Spinal cord (tissue), 10 donors: ENCODE results near the gene EIF2D. TPM values are rescaled to one million over a fixed set of nuclear protein-coding genes. Genes with fewer than 3 reads are reported as not detected.

ENCODE experiments used
- DNase-seq, 6 donors: peaks; one replicate each; pipeline versions ENCODE4 v3.0.0 to v3.0.0-alpha.2; 2013 to 2015; ENCODE audit warnings: low spot score in 6 of 6, low read depth in 4 of 6
- H3K27ac ChIP-seq: one replicate; pipeline ENCODE4 v1.5.1; 2013; ENCODE audit warnings: low read depth, low read length, control low read depth
- H3K27me3 ChIP-seq: one replicate; pipeline ENCODE4 v1.6.1; 2013; ENCODE audit warnings: low read length; ENCODE audit not compliant: control insufficient read depth, insufficient read depth
- H3K36me3 ChIP-seq: one replicate; pipeline ENCODE4 v1.6.1; 2013; ENCODE audit warnings: low read length; ENCODE audit not compliant: control insufficient read depth, insufficient read depth
- H3K4me1 ChIP-seq: one replicate; pipeline ENCODE4 v1.6.1; 2013; ENCODE audit warnings: low read length; ENCODE audit not compliant: control insufficient read depth, insufficient read depth
- H3K4me3 ChIP-seq: one replicate; pipeline ENCODE4 v1.5.1; 2013; ENCODE audit warnings: low read depth, low read length, control low read depth
- H3K9me3 ChIP-seq: one replicate; pipeline ENCODE4 v1.6.1; 2013; ENCODE audit warnings: low read length; ENCODE audit not compliant: control insufficient read depth, insufficient read depth
- WGBS: methylation state at CpG from one replicate; pipeline ENCODE4 v1.1.5; 2013; ENCODE audit warnings: missing lambda C conversion rate; ENCODE audit not compliant: insufficient coverage; 5-methylcytosine and 5-hydroxymethylcytosine counted together
- polyA plus RNA-seq, 2 donors: library from polyadenylated mRNA; unstranded; fragments of 120-200 nt; gene quantifications; one replicate each; pipeline ENCODE4 v1.2.1, GENCODE V29; 2013; ENCODE audit not compliant: insufficient read length in 2 of 2
- total RNA-seq, 2 donors: library from RNA; depleted of rRNA in 1 of 2; stranded (reverse); fragments of 120-200 nt in 1 of 2; fragments of >200 nt in 1 of 2; gene quantifications; one replicate each; pipeline versions ENCODE4 v1.2.3 to v1.2.4, GENCODE V29; 2013 to 2014
- donor health status: healthy.

Gene EIF2D
- total and polyA plus RNA-seq, 4 donors, result 24.6 to 58.0 (median 36.2) TPM

DNA sequence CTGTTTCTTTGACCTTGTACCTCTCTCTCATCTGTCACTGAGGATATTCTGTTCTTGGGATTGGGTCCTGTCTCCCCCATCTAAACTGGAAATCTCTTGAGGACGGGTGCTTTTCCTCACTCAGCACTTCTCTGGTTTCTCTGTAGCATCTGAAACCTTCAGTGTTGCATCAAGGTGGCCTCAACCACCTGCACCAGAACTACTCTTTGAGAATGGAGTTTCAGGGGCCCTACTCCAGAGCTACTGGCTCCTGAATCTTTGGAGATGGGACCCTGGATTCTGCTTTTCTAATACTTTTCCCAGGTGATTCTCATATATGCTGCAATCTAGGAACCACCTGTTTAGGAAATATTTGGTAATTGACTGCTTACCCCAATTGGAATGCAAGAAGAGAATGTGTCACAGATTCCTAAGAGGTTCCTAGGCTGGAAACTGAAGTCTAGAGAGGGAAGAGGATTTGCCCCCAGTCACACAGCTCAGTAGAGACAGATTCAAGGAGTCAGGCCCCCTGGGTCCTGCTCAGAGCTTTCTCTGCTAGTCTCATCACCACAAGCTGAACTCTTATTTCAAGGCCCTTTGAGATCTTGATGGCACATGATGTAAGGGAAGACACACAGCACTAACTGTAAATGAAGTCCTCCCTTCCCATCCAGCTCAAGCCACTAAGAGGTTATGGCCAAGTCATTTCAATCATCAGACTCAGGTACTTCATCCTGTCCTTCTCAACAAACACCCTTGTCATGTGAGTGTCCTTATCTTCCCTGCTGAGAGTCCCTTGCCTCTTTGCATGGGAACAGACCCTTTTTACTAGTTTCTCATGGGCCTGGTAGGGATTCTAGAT lies 48.7 kb downstream of the EIF2D start:
- no peak overlapping the region for H3K4me3 ChIP-seq
- DNase-seq, result no peak
- H3K27me3 ChIP-seq, result no peaks in the 10 kb centered on the region
- H3K4me1 ChIP-seq, result peaks cover 16% of the 10 kb centered on the region
- no peak overlapping the region for H3K27ac ChIP-seq
- H3K9me3 ChIP-seq, result no peaks in the 10 kb centered on the region
- H3K36me3 ChIP-seq, result no peaks in the 10 kb centered on the region
- WGBS, result 82% methylated on average over 1 of the region's 1 CpG

DNA sequence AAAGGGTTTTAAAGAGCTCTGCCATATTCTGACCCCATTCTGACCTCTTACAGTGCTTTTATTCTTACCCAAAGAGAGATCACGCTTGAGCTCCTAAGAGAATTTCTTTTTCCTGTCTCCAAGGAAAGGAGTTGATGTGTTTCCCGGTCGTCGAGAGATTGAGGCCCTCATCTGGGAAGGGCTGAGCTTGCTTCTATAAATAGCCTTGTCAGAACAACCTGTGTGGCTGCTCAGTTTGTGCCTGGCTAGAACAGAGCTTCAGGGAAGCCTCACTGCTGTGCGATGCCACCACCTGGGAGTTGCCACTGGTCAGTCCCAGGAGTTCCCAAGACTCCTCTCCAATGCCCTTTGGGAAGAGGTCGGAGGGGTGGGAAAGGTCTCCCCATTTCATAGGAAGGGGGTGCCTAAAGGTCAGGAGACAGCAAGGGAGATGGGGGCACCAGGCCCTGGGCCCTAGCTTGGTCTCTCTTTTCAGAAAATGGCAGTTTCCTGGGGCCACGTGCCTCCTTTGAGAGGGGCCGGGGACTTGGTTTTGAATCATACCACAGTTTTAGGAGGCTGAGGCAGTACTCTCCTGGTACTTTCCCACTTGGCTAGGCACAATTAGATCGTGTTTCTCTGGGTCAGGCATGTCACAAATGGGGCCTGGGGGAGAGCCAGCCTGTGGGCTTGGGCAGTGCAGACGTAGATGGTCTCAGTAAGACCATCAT lies 52.1 kb downstream of the EIF2D start:
- Histone ChIP-seq H3K36me3 (no peaks in the 10 kb centered on the region), H3K4me3 (no peak overlapping the region), H3K9me3 (no peaks in the 10 kb centered on the region), H3K27ac (no peak overlapping the region), H3K27me3 (no peaks in the 10 kb centered on the region), H3K4me1 (peaks cover 30% of the 10 kb centered on the region)
- WGBS, result 63% methylated on average over 7 of the region's 10 CpGs
- peak in 1 of 6 donors; percentile 40 for DNase-seq

DNA sequence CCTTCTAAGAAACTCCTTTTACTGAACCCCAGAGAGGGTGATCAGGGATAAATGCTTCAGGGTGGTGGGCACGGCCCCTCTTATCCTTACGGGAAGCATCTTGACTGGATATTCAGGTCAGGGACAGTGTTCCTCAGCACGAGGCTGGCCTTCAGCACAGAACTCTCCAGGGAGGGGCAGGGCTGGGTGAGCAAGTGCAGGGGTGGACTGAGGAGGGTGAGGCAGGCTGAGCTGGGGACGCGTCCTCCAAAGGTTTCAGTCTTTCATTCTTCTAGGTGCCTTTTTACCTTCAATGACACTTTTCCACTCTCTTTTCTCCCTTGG lies 52.6 kb downstream of the EIF2D start:
- no peak for DNase-seq
- no peak overlapping the region for H3K4me3 ChIP-seq
- WGBS, result 81% methylated on average over 5 of the region's 5 CpGs
- no peak overlapping the region for H3K27ac ChIP-seq
- H3K36me3 ChIP-seq, result no peaks in the 10 kb centered on the region
- peaks cover 30% of the 10 kb centered on the region for H3K4me1 ChIP-seq
- no peaks in the 10 kb centered on the region for H3K9me3 ChIP-seq
- no peaks in the 10 kb centered on the region for H3K27me3 ChIP-seq

- no peak for DNase-seq
- WGBS, result no CpG with 5 or more reads among the region's 6 CpGs
- no peak overlapping the region for H3K4me3 ChIP-seq
- H3K27ac ChIP-seq, result no peak overlapping the region
- H3K9me3 ChIP-seq, result no peaks in the 10 kb centered on the region
- peaks cover 30% of the 10 kb centered on the region for H3K4me1 ChIP-seq
- no peaks in the 10 kb centered on the region for H3K27me3 ChIP-seq
- no peaks in the 10 kb centered on the region for H3K36me3 ChIP-seq
These were observed 53.2 kb downstream of the EIF2D start for GRCh38 chr1:206558794-206559671.

DNA sequence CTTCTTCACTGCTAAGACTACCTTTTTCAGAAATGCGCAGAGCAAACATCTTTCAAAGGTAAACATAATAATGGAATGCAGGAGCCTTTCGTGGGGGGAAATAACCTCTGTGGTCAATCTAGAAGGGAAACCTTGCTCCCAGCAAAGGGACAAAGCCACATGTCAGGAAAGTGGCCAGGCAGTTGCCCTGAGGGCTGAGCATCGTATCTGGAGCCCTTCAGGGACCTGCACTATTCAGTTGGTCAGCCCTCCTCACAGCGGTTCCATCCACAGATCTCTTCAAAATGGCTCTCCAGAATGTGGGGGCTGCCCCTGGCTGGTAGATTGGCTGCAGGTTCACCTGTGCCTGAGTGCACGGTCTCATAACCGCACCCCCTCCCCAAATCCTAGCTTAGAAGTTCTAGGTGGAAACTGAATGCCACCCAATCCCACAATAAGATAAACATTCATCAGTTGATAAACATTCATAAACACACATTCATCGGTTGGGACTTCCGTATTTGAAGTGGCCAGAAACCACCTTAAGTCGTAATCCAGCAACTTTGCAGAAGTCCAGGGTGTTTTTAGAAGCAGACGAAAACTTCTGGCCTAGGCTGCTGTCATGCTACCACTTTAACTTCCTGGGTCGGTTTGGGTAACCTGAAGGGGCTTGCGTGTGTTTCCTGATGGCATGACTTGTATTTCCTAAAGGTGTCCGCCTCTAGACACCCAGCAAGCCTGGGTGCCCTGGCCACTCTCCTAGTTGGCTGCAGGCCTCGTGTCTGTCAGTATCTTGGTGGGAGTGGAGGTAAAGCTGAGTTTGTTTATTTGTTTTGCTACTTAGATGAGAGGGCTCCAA lies 54.4 kb downstream of the EIF2D start:
- no peaks in the 10 kb centered on the region for H3K36me3 ChIP-seq
- no peak for DNase-seq
- no peaks in the 10 kb centered on the region for H3K9me3 ChIP-seq
- peak overlapping the region; percentile 34 for H3K4me3 ChIP-seq
- 77% methylated on average over 13 of the region's 14 CpGs for WGBS
- peaks cover 30% of the 10 kb centered on the region for H3K4me1 ChIP-seq
- no peak overlapping the region for H3K27ac ChIP-seq
- H3K27me3 ChIP-seq, result no peaks in the 10 kb centered on the region

DNA sequence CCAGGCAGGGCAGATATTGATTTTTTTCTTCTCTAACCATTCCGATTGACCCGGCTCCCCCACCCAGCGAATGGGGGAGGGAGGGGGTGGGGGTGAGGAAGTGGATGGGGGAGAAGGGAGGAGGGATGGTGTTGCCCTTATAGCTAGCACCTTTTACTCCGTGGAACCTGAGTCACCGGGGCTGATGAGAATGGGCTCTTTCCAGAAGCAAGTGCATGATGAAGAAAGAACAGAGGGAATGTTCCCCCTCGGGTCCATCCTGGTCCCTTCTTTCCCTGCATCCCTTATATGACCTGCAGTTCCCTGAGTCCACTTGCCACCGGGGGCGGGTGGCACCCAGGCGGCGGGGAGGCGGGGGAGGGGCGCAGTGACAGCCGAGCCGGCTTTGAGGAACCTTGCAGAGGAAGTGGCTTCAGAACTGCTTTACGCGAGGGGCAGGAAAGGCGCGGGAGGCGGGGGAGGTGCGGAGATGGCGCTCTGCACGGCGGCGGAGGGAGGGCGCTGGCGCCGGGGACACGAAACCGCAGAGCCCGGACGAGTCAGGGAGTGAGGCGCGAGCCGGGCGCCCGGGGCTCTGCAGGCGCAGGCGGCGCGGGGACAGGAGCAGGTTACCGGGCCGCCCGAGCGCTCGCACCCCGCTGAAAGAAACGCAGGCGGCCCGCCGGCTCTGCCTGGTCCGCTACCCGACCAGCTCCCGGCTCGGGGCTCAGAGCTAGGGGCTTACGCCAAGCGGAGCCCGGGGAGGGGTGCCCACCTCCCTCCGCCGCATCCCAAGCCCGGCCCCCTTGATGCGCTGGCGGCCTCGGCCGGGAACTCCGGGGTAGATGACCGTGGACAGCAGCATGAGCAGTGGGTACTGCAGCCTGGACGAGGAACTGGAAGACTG lies 55.3 kb downstream of the EIF2D start:
- H3K27ac ChIP-seq, result no peak overlapping the region

DNA sequence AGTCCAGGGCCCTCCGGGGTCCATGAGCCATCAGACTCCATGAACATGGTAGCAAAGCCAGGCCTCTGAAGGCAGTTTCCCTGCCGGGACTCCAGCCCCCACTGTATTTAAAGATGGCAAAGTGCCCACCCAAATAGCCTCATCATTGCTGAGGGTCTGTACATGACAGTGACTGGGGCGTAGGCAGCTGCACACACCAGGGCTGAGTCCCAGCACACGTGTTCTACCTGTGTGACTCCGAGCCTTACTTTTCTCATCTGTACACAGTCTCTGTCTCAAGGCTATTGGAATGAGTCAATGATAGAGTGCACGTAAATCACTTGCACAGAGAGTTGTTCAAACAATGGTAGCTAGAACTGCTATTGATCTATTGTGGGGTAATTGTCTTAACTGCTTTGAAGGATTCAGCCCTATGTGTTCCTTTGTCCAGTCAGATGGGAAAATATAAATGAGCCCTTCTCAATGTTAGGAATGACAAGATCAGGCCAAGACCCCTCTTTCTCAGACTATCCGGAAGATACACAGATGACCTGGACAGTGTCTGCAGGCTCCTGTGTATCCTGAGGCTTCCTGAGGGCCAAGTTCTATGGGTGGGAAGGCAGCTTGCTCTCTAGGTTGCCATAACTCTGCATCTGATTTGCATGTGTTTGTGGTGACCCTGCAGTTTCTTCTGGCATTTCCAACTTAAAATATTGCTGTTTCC lies 56.1 kb downstream of the EIF2D start:
- no peak for DNase-seq
- 62% methylated on average over 7 of the region's 7 CpGs for WGBS
- H3K9me3 ChIP-seq, result no peaks in the 10 kb centered on the region
- H3K36me3 ChIP-seq, result no peaks in the 10 kb centered on the region
- peaks cover 30% of the 10 kb centered on the region for H3K4me1 ChIP-seq
- no peaks in the 10 kb centered on the region for H3K27me3 ChIP-seq
- H3K4me3 ChIP-seq, result no peak overlapping the region
- no peak overlapping the region for H3K27ac ChIP-seq

More for the DNA sequence above, 55.3 kb downstream of the EIF2D start:
- Histone ChIP-seq H3K4me1 (peaks cover 30% of the 10 kb centered on the region), H3K36me3 (no peaks in the 10 kb centered on the region), H3K27me3 (no peaks in the 10 kb centered on the region), H3K4me3 (peak overlapping the region; percentile 34), H3K9me3 (no peaks in the 10 kb centered on the region)
- DNase-seq, result peak in 3 of 6 donors; percentile 22 to 82 (median 80)
- under 1% methylated on average over 62 of the region's 67 CpGs for WGBS

DNA sequence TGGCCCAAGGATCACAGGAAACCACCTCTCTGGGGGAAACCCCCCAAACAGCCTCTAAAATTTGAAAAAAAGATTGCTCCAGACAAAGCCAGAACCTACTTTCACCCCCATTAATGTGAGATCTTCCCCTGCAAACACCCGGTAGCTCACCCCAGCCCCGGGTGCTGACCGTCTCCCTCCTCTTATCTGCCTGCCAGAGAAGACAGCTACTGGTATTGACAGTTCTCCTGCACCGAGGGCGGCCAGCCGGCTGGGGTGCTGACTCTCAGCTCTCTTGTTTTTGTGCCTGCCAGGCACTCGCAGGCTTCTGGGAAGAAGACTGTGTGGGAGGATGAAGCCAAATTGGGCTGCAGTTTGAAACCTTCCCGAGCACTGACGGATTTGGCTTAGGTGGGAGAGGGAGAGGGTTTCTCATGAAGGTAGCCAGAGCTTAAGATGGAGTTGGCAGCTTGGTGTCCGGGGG lies 56.8 kb downstream of the EIF2D start:
- Histone ChIP-seq H3K4me3 (no peak overlapping the region), H3K36me3 (no peaks in the 10 kb centered on the region), H3K27me3 (no peaks in the 10 kb centered on the region), H3K9me3 (no peaks in the 10 kb centered on the region), H3K27ac (no peak overlapping the region), H3K4me1 (peaks cover 30% of the 10 kb centered on the region)
- WGBS, result 53% methylated on average over 8 of the region's 10 CpGs
- peak in 1 of 6 donors; percentile 42 for DNase-seq
